OCI-LY1 (cell line): ENCODE measurements around the gene IL15.

ENCODE experiments used
- H2AFZ ChIP-seq: fragments of 200-600 bp; sonication (generic), shearing (Covaris generic); 2 replicates; pipeline ENCODE4 v1.6.0; 2014; ENCODE audit warnings: antibody characterized with exemption, mild to moderate bottlenecking, low read length
- H3F3A ChIP-seq: fragments of 200-600 bp; sonication (generic), shearing (Covaris generic); 2 replicates; pipeline ENCODE4 v1.6.0; 2014; ENCODE audit warnings: mild to moderate bottlenecking, antibody characterized with exemption, low read length, moderate library complexity; ENCODE audit not compliant: insufficient read depth
- H3K27ac ChIP-seq: fragments of 200-600 bp; sonication (generic); 2 replicates; pipeline ENCODE4 v1.5.1; 2014; ENCODE audit warnings: low read length, mixed run types, mild to moderate bottlenecking, low read depth; ENCODE audit not compliant: poor library complexity, severe bottlenecking
- H3K27me3 ChIP-seq: fragments of 200-600 bp; sonication (generic); 2 replicates; pipeline ENCODE4 v1.6.0; 2014; ENCODE audit warnings: antibody characterized with exemption, mild to moderate bottlenecking, low read length, moderate library complexity; ENCODE audit not compliant: insufficient read depth
- H3K36me3 ChIP-seq: fragments of 200-600 bp; sonication (generic); 2 replicates; pipeline ENCODE4 v1.6.1; 2014; ENCODE audit warnings: mild to moderate bottlenecking, antibody characterized with exemption, low read length, moderate library complexity, mixed read lengths; ENCODE audit not compliant: insufficient read depth
- H3K4me1 ChIP-seq: fragments of 200-600 bp; sonication (generic); 2 replicates; pipeline ENCODE4 v1.5.1; 2014; ENCODE audit warnings: mild to moderate bottlenecking, low read length, moderate library complexity; ENCODE audit not compliant: insufficient read depth, severe bottlenecking
- H3K4me2 ChIP-seq: fragments of 200-600 bp; sonication (generic), shearing (Covaris generic); 2 replicates; pipeline ENCODE4 v1.6.1; 2014; ENCODE audit warnings: low read length
- H3K4me3 ChIP-seq: fragments of 200-600 bp; sonication (generic); 2 replicates; pipeline ENCODE4 v1.5.1; 2014; ENCODE audit warnings: low read length, low read depth, mild to moderate bottlenecking, mixed read lengths; ENCODE audit not compliant: poor library complexity, severe bottlenecking
- H3K79me2 ChIP-seq: fragments of 200-600 bp; shearing (Covaris generic); 2 replicates; pipeline ENCODE4 v1.6.1; 2016; ENCODE audit warnings: mixed run types, low read length, mixed read lengths; ENCODE audit not compliant: insufficient read depth
- H3K9ac ChIP-seq: fragments of 200-600 bp; sonication (generic), shearing (Covaris generic); 2 replicates; pipeline ENCODE4 v1.6.1; 2014; ENCODE audit warnings: mild to moderate bottlenecking, low read length, mixed read lengths
- H3K9me2 ChIP-seq: fragments of 200-600 bp; sonication (generic), shearing (Covaris generic); 2 replicates; pipeline ENCODE4 v1.6.1; 2014; ENCODE audit warnings: low read depth, mild to moderate bottlenecking, low read length, mixed read lengths
- H3K9me3 ChIP-seq: fragments of 200-600 bp; shearing (Covaris generic); 2 replicates; pipeline ENCODE4 v1.6.1; 2014; ENCODE audit warnings: low read length, mixed read lengths
- H4K20me1 ChIP-seq: fragments of 200-600 bp; sonication (generic), shearing (Covaris generic); 2 replicates; pipeline ENCODE4 v1.6.0; 2016; ENCODE audit warnings: mild to moderate bottlenecking, low read length; ENCODE audit not compliant: insufficient read depth
- EZH2 ChIP-seq: fragments of 200-600 bp; sonication (generic), shearing (Covaris generic); IDR thresholded peaks from 2 replicates; pipeline ENCODE4 v1.8.0; 2017; ENCODE audit warnings: borderline replicate concordance, mixed run types, mild to moderate bottlenecking, antibody characterized with exemption, low read length, moderate library complexity, mixed read lengths
- TF ChIP-seq, protein P1 (sequence below): fragments of 200-600 bp; sonication (generic), shearing (Covaris generic); IDR thresholded peaks from 2 replicates; pipeline ENCODE4 v1.5.1; 2017; ENCODE audit warnings: mild to moderate bottlenecking, antibody characterized with exemption, low read length, moderate library complexity, mixed read lengths

Gene IL15

DNA sequence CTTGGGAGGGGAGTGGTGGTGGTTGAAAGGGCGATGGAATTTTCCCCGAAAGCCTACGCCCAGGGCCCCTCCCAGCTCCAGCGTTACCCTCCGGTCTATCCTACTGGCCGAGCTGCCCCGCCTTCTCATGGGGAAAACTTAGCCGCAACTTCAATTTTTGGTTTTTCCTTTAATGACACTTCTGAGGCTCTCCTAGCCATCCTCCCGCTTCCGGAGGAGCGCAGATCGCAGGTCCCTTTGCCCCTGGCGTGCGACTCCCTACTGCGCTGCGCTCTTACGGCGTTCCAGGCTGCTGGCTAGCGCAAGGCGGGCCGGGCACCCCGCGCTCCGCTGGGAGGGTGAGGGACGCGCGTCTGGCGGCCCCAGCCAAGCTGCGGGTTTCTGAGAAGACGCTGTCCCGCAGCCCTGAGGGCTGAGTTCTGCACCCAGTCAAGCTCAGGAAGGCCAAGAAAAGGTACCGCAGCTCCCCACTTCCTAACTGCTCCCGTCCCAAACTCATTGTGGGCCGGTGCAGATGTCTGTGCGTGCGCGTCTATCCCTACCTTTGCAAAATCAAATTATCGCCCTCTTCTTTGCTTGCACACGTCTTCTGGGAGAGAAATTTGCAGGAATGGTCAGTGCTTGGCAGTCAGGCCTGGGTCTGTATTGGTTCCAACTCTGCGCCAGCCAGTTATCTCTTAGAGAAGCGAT lies 533 bp downstream of the IL15 start:
- Histone ChIP-seq H3K79me2 (no peaks in the 10 kb centered on the region), H3K27ac (no peak overlapping the region), H3K4me2 (no peak overlapping the region), H3K9me3 (no peaks in the 10 kb centered on the region), H3K9me2 (no peaks in the 10 kb centered on the region), H4K20me1 (no peaks in the 10 kb centered on the region), H3K27me3 (no peaks in the 10 kb centered on the region), H3F3A (no peaks in the 10 kb centered on the region), H3K4me1 (no peaks in the 10 kb centered on the region), H3K9ac (no peak overlapping the region), H3K4me3 (no peak overlapping the region), H2AFZ (no peak overlapping the region), H3K36me3 (no peaks in the 10 kb centered on the region)
- TF ChIP-seq, protein P1, sequence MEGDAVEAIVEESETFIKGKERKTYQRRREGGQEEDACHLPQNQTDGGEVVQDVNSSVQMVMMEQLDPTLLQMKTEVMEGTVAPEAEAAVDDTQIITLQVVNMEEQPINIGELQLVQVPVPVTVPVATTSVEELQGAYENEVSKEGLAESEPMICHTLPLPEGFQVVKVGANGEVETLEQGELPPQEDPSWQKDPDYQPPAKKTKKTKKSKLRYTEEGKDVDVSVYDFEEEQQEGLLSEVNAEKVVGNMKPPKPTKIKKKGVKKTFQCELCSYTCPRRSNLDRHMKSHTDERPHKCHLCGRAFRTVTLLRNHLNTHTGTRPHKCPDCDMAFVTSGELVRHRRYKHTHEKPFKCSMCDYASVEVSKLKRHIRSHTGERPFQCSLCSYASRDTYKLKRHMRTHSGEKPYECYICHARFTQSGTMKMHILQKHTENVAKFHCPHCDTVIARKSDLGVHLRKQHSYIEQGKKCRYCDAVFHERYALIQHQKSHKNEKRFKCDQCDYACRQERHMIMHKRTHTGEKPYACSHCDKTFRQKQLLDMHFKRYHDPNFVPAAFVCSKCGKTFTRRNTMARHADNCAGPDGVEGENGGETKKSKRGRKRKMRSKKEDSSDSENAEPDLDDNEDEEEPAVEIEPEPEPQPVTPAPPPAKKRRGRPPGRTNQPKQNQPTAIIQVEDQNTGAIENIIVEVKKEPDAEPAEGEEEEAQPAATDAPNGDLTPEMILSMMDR = no peak
- TF ChIP-seq EZH2 = no peak

DNA sequence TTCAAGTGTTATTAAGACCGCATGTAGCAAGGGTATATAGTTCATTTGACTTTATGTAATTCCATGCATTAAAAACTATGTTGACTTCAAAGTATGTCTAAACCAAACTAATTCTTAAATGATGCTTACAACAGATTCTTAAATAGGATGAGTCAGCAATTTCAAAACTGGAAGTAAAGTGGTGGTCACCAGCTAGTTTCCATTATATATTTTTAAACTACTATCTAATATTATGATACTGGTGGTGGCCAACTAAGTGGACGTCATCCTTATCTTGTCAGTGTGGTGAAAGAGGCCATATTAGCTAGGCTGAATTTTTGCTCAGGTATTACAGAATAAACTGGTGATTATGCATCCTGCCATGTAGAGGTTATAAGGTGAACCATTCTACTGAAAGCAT lies 1.2 kb downstream of the IL15 start:
- H3K4me1 ChIP-seq = no peaks in the 10 kb centered on the region
- no peaks in the 10 kb centered on the region for H4K20me1 ChIP-seq
- H2AFZ ChIP-seq = no peak overlapping the region
- H3K27me3 ChIP-seq = no peaks in the 10 kb centered on the region
- no peak overlapping the region for H3K27ac ChIP-seq
- no peaks in the 10 kb centered on the region for H3K9me3 ChIP-seq
- no peak overlapping the region for H3K4me2 ChIP-seq
- H3K9me2 ChIP-seq = no peaks in the 10 kb centered on the region
- no peak overlapping the region for H3K4me3 ChIP-seq
- H3K36me3 ChIP-seq = no peaks in the 10 kb centered on the region
- no peak overlapping the region for H3K9ac ChIP-seq
- no peaks in the 10 kb centered on the region for H3K79me2 ChIP-seq
- TF ChIP-seq EZH2 = no peak
- TF ChIP-seq, protein P1 = no peak
- no peaks in the 10 kb centered on the region for H3F3A ChIP-seq

DNA sequence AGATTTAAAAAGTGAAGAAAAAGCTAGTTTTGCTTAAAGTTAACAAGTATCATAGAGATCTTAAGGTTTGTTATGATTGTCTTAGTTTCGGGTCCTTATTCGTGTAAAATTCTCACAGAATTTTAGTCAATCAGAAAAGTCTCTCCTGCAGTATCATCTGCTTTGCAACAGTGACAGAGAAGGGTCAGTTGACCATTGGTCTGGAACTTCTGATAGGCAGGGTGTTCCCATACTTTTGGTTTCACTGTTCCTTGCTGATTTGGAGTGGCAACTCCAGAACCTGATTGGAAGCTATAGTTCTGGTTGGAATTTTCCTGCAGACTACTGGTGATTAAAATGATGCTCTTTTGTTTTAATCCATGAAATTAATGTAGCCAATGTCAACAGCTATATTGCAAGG lies 1.8 kb downstream of the IL15 start:
- H2AFZ ChIP-seq = no peak overlapping the region
- no peaks in the 10 kb centered on the region for H3K79me2 ChIP-seq
- H3K4me3 ChIP-seq = no peak overlapping the region

More for the DNA sequence above, 1.8 kb downstream of the IL15 start:
- no peaks in the 10 kb centered on the region for H3K9me2 ChIP-seq
- no peaks in the 10 kb centered on the region for H4K20me1 ChIP-seq
- no peaks in the 10 kb centered on the region for H3K36me3 ChIP-seq
- no peak overlapping the region for H3K4me2 ChIP-seq
- no peaks in the 10 kb centered on the region for H3F3A ChIP-seq
- no peaks in the 10 kb centered on the region for H3K27me3 ChIP-seq
- no peaks in the 10 kb centered on the region for H3K9me3 ChIP-seq
- H3K4me1 ChIP-seq = no peaks in the 10 kb centered on the region
- TF ChIP-seq EZH2 = no peak
- TF ChIP-seq, protein P1 = no peak
- H3K27ac ChIP-seq = no peak overlapping the region
- H3K9ac ChIP-seq = no peak overlapping the region
